Activated CD4-positive, alpha-beta T cell treated with anti-CD3 and anti-CD28 coated beads for 48 hours (primary cell): ENCODE results near the gene RSL1D1.

Source experiments
- DNase-seq: peaks from one replicate; pipeline ENCODE4 v3.0.0-alpha.2; 2020

RSL1D1 gene

DNA sequence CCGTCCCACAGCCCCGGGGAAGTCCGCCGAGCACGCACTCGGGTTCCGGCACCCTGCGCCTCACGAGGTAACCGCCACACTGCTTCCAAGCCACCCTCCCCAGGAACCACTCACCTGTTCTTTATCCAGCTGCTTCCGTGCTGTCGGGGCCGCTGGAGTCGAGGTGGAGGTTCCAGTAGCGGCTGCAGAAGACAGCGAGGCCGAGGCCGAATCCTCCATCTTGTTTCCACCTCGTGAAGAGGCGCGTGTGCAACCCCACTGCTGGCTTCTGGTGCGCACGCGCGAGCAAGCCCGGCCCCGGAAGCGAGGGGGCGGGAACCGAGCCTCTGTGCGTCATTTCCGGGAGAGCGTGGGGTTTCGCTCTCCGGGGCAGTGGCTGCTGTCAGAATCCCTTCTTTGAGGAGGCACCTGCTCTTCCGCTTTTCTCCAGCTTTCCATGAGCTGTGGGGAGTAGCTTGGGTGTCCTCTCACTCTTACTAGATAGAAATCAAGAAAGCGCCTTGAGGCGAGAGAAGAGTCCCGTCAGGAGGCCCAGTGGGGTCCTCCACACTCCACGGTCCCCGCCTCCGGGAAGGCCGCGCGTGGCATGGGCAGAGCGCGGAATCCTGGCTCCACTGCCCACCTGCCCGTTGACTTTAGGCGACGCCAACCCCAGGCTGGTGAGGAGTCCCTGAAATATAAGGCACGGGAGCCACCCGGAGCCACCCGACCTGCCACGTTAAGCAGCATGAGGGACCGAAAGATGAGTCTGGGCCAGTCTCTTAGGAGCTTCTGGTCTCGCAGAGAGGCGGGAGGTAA lies at the start of gene RSL1D1:
RSL1D1 (minus strand) TSS at position 249 of the 798 bp plus-strand sequence; CDS start at position 219, 30 bp downstream.
- DNase-seq = peak; percentile 94

GRCh38 chr16:11901091-11901490 lies 49.7 kb upstream of the RSL1D1 start:
- DNase-seq = no peak

GRCh38 chr16:11896486-11897176 lies 45.3 kb upstream of the RSL1D1 start:
- DNase-seq = no peak

DNA sequence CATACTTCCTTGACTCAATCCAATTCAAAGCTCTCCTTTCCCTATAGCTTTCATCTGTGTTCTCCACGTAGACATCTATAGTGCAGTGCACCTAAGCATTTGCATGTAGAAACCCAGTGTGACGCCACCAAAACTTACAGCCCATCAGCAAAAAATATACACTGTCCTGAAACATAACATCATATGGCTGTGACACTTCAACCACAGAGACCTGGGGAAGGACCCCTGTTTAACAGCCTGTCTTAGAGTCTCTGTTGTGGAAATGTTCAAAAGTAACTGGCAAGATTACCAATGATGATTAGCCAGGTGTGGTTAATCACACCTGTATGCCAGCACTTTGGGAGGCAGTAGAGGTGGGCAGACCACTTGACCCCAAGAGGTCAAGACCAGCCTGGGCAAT lies 42.2 kb upstream of the RSL1D1 start:
- DNase-seq = no peak

GRCh38 chr16:11892761-11893160 lies 41.4 kb upstream of the RSL1D1 start:
- DNase-seq = no peak

- no peak for DNase-seq
Observed at GRCh38 chr16:11890231-11890965, 39.1 kb upstream of the RSL1D1 start.

- no peak for DNase-seq
Observed at GRCh38 chr16:11886881-11887280, 35.5 kb upstream of the RSL1D1 start.

- DNase-seq = no peak
Observed at GRCh38 chr16:11884035-11884434, 32.7 kb upstream of the RSL1D1 start.

DNA sequence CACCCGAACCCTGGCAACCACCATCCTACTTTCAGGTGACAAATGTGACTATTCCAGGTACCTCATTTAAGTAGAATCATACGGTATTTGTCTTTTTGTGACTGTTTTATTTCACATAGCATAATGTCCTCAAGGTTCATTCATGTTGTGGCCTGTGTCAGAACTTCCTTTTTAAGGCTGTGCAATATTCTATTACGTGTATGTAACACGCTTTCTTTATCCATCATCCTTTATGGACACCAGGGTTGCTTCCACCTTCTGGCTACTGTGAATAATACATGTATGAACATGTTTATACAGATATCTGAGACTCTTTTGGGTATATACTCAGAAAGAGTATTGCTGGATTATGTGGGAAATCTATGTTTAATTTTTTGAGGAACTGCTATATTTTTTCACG lies 28.7 kb upstream of the RSL1D1 start:
- DNase-seq = no peak

GRCh38 chr16:11877374-11877773 lies 26.0 kb upstream of the RSL1D1 start:
- no peak for DNase-seq

GRCh38 chr16:11876306-11876705 lies 25.0 kb upstream of the RSL1D1 start:
- DNase-seq = no peak

- no peak for DNase-seq
Observed at GRCh38 chr16:11875721-11876120, 24.4 kb upstream of the RSL1D1 start.

DNA sequence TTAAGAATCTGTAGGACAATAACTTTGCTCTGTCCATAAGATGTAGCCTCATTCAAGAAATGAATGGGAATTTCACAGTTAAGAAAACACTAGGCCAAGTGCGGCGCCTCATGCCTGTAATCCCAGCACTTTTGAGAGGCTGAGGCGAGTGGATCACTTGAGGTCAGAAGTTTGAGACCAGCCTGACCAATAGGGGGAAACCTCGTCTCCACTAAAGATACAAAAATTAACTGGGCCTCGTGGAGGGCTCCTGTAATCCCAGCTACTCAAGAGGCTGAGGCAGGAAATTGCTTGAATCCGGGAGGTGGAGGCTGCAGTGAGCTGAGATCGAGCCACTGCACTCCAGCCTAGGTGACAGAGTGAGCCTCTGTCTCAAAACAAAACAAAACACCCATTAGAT lies 19.9 kb upstream of the RSL1D1 start:
- no peak for DNase-seq

DNA sequence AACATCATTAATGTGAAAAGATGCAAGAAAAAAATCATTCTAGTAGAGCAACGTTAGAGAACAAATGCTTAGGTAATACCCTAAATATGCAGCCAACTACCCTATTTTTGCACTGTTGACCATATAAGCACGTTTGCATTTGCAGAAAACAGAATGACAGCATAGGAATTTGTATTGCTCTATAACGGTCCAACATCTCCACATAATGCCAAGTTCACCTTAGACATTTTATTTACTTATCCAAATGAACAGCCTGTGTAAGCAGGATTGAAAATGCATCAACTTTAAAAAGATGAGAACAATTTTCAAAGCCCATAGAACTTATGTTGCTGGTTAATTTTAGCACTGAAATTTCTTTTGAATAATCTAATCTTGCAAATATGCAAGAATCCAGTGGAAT lies 19.1 kb upstream of the RSL1D1 start:
- DNase-seq = no peak

DNA sequence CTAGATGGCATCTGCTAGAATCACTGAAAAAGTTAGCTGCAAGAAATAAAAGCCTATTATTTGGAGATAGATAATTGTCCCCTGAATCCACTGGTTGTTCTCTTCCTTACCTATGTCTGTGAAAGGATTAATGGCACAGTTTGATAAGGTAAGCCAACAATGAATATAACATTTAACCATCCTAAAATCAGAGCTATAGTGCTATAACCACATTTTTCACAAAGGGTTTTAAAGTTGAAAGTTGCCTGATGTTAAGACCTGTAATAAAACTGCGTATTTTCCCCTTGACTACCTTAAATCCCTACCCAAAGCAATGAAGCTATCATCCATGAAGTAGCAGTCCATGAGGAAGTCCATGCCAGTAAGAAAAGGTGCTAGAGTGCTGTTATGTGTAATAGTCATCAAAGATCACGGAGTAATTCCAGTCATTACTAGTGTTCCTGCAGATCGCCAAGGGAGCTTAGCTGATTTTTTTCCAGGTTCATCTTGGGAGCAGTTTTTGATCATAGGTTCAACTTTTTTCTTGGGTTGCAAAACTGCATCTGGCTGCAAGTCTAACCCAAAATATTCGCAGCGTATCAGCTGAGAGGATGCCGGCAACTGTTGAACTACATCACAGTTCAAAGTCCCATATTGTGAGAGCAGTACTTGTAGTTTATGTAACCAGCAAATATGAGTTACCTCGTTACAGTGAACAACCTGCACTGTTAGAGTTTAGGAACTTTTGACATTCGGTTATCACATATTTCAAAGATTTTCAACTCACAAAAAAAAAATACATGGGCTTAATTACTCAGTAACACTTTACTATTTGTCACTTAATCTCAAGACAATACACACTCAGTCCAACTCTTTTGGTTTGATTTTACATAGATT lies 18.2 kb upstream of the RSL1D1 start:
- no peak for DNase-seq

DNA sequence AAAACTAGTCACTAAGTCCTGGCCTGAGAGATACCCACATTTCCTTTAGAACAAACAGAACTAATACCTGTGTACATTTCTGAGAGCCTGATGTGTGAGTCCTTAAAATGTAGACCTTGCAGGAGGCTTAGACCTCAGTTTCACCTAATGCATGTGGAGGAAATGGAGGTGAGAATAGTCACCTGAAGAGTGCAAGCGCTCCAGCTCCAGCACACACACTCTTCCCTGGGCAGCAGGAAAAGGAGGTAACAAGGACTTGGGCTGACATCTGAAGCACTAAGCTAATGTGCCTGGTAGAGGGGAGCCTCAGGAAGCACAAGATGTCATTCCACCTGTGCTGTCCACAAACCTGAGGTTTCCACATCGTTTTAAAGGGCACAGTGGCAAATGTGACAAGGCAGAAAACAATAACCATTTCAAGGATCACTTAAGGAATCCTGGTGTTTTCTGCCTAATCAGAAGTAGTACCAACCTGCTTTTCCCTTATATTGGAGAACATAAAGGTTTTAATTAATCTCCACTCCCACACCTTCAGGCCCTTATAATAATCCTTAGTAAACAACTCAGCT lies 17.2 kb upstream of the RSL1D1 start:
- DNase-seq = no peak

DNA sequence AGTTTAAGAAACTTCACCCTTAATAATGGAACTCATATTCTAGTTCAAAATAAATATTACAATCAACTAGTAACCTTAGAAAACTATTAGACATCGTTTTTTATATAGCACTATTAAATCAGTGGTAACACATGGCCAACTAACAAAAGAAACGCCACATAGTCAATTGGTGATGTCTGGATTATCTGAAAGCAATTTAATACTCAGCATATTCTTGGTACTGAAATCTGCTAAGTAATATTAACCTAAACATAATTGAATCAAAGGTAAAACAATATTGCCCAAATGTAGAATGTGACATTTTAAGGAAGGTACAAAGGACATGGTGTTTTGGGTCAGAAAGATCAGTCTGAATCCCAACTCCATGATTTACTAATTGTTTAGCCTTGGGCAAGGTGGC lies 11.1 kb upstream of the RSL1D1 start:
- DNase-seq = no peak

DNA sequence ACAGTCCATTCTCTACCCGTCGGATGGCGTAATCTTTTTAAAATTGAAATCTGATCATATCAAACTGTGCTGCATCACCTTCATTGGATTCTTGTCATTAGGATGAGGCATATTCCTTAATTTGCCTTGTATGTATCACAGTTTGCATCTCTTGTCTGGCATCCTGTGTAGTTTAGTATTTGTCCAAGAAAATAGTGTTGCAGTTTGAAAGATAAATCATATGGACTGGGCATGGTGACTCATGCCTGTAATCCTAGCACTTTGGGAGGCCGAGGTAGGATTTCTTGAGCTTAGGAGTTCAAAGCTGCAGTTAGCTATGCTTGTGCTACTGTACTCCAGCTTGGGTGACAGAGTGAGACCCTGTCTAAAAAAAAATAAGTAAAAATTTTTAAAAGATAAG lies 5.8 kb upstream of the RSL1D1 start:
- no peak for DNase-seq

DNA sequence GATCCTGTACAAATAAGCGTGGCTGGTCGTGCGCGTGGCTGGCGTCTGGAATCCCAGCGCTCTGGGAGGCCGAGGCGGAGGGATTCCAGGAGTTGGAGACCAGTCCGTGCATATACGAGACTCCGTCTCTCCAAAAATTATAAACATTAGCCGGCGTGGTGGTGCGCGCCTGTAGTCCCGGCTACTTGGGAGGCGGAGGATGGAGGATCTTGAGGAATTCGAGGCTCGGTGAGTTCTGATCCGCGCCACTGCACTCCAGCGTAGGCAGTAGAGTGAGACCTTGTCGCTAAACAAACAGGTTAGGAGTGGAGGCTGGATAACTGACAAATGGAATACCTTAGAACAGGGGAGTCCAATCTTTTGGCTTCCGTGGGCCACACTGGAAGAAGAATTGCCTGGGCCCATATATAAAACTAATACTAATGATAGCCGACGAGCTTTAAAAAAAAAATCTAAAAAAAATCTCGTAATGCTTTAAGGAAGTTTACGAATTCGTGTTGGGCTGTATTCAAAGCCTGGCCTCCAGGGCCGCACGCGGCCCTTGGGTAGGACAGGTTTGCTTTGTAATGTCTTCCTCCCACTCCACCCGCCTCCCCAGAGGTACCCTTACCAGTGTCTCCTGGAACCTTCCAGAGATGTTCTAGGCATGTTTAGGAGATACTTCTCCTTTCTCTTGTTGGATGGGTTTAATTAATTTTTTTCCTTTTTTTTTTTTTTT lies 909 bp upstream of the RSL1D1 start:
- no peak for DNase-seq

GRCh38 chr16:11848842-11849241 lies 2.5 kb downstream of the RSL1D1 start:
- no peak for DNase-seq

DNA sequence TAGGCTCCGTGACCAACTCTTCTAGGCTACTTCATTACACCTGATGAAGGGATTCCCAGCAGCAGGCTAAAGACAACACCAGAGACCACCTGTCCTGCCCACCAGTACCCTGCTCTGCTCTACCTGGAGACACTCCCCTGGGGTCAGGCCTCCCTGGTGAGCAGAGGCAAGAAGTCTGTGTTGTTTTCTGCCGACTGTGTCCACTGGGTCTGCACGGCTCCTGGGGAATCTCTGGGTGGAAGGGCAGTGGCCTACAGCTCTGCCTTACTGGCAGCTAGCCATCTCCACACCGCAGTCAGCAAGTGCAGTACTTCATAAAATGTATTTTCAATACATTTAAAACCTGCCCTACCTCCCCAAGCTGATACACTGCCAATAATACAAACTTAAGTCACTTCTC lies 6.8 kb downstream of the RSL1D1 start:
- DNase-seq = no peak

DNA sequence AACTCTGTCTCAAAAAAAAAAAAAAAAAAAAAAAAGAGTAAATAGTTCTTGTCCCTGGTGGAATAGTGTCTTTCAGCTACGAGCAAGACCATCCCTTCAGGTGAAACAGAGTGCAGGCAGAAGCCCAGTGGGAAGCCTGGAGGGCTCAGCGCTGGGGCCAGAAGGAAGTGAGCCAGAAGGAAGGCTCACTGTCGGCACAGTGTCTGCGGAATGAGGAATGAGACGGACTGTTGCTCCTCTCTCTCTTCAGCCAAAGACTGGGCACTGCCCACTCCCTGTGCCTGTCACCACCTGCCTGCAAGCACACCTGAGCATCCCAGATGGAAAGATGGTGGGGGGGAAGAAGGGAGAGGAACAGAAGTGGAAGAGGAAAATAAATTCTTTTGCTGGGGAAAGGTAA lies 7.5 kb downstream of the RSL1D1 start:
- no peak for DNase-seq
